GM12873 (cell line): ENCODE measurements around the gene GXYLT2.

ENCODE experiments used
- TF ChIP-seq, protein P1 (sequence below): IDR thresholded peaks from 2 replicates; pipeline ENCODE4 v1.5.1; 2012; ENCODE audit warnings: low read depth, mild to moderate bottlenecking, moderate library complexity, low read length, control low read depth; ENCODE audit not compliant: insufficient read depth; ENCODE audit errors: missing control alignments

The GXYLT2 gene

DNA sequence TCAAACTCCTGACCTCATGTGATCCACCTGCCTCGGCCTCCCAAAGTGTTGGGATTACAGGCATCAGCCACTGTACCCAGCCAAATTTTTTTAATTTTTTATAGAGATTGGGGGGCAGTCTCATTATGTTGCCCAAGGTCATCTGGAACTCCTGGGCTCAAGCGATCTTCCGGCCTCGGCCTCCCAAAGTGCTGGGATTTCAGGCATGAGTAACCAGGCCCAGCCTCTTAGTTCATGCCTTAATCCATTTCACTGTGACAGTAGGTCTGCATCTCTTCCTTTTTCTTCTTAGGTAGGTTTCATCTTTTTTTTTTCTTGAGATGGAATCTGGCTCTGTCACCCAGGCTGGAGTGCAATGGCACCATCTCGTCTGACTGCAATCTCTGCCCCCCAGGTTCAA, 71.5 kb downstream of the GXYLT2 start:
- TF ChIP-seq, protein P1, sequence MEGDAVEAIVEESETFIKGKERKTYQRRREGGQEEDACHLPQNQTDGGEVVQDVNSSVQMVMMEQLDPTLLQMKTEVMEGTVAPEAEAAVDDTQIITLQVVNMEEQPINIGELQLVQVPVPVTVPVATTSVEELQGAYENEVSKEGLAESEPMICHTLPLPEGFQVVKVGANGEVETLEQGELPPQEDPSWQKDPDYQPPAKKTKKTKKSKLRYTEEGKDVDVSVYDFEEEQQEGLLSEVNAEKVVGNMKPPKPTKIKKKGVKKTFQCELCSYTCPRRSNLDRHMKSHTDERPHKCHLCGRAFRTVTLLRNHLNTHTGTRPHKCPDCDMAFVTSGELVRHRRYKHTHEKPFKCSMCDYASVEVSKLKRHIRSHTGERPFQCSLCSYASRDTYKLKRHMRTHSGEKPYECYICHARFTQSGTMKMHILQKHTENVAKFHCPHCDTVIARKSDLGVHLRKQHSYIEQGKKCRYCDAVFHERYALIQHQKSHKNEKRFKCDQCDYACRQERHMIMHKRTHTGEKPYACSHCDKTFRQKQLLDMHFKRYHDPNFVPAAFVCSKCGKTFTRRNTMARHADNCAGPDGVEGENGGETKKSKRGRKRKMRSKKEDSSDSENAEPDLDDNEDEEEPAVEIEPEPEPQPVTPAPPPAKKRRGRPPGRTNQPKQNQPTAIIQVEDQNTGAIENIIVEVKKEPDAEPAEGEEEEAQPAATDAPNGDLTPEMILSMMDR: no peak

DNA sequence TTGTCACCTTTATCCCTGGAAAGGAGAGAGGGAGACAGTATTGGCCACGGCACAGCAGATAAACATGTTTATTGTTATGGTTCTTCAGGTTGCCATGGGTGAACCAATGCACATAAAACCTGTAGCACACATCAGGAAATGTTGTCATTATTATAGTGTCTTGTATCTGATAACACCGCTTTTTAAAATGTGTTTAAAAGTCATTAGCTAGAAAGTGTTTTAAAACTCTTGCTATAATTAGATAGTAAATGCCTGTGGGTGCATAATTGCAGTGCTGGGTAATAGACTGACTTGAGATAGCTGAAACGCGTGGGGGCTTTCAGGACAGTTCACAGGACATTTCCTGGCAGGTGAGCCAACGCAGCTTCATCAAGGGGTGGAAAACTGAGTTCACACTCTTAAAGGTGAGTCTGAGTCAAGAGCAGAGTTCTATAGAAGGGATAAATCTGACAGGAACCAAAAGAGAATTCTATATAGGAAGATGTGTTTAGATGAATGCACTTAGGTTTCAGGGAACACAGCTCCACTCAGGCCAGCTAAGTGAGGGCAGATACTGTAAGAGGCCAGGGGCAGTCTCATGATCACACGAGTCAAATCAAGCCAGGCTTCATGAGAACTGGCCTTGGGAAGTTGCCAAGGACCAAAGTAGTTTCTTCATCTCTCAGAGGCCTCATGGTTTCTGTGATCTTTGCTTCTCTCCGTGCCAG, 73.1 kb downstream of the GXYLT2 start:
- TF ChIP-seq, protein P1: no peak

DNA sequence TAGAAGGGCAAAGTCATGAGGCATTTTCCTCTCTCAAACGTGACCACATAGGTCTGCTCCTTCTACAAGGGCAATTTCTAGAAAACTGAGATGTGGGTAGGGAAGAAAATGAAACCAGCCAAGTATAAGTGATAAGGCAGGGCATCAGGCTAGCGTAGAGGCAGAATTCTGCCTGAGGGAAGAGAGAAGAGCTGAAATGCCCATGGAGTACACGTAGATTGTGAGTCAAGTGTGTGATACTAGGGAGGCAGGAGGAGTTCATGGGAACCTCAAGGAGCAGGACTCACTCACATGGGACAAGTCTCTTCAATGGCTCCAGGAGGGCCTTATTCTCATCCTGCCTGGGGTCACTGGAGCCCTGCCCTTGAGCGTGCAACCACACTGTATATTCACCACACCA, 73.9 kb downstream of the GXYLT2 start:
- TF ChIP-seq, protein P1: no peak

DNA sequence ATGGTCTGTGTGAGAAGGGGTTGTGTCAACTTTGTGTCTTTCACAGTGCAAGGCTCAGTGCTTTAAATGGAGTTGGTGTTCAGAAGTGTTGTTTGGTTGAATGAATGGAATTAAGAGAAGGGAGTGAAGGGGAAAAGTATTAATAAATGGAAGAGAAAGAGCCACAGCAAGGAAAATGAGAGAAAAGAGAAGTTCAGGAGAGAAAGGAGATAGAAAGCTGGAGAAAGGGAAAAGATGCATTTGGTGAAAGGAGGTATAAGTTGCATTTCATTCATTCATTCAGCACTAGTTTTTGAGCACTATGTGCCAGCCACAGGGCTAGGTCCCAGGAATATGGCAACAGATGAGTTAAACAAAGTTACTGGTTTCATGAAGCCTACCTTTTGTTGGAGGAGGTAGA, 74.5 kb downstream of the GXYLT2 start:
- TF ChIP-seq, protein P1: no peak

DNA sequence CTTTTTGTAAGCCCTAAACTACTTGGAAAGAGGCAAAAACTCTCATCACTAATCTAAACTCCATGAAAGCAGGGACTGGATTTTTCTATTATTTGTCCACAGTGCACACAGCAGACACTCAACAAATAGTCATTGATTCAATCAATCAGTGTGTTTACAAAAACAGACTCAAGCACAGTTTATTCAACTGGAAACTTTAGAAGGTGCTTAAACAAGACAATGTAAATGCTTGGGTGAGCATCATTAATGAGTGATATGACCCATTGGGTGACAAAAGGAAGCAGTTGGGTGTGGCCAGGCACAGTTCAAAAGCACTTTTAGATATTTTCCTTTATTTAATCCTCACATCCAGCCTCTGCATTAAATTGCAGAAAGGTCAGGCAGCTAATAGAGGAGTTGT, 76.8 kb downstream of the GXYLT2 start:
- TF ChIP-seq, protein P1: no peak

DNA sequence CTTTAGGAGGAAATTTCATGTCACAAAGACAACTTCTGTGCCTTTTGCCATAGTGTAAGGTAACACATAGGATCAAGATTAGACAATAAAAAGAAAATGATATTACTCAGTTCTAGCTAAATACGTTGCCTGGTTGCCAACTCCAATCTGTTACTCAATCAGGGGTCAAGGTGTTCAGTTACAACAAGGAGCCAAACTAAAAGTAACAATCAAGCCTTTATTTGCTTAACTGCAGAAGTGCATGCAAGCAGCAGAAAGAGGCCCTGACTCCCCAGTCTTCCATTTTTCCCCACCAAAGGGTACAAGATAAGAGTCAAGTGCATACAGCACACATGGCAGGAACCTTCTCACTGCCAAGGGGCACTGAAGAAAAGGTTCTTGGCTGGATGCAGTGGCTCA, 80.4 kb downstream of the GXYLT2 start:
- TF ChIP-seq, protein P1: no peak

DNA sequence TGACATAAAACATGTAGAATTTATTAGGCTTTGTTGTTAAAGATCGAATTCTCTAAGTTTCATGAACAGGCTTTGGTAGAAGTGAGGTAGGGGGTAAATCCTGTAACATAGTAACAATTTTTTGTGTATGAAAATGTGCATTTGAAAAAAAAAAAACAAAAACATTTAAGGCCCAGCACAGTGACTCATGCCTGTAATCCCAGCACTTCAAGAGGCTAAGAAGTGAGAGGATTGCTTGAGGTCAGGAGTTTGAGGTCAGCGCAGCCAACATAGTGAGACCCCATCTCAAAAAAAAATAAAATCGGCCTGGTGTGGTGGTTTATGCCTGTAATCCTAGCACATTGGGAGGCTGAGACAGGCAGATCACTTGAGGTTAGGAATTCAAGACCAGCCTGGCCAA, 81.9 kb downstream of the GXYLT2 start:
- TF ChIP-seq, protein P1: no peak
